NCI-H524 (cell line): ENCODE data around the gene OGFOD1.

Experiments used
- DNase-seq, 2 experiments: peaks; one replicate each; lab custom pipeline; 2025; lab: John Stamatoyannopoulos, UW

The OGFOD1 gene

GRCh38 chr16:56450986-56451752 lies at the start of gene OGFOD1, which contains the start of gene NUDT21:
TSS of gene OGFOD1 (plus strand) at chr16:56451554. CDS start at chr16:56451613, 59 bp downstream.
TSS of gene NUDT21 (minus strand) at chr16:56451332. CDS start at chr16:56451202, 130 bp downstream.
- peak; percentile 97 to 99 for DNase-seq

GRCh38 chr16:56405977-56406672 lies 45.2 kb upstream of the OGFOD1 start:
- no peak for DNase-seq

- DNase-seq, result no peak
These were observed 42.8 kb upstream of the OGFOD1 start for GRCh38 chr16:56408379-56409098.

- DNase-seq, result no peak
These were observed 42.2 kb upstream of the OGFOD1 start for GRCh38 chr16:56409195-56409594.

- no peak for DNase-seq
These were observed 40.2 kb upstream of the OGFOD1 start for GRCh38 chr16:56411123-56411522.

- DNase-seq, result no peak
These were observed 39.7 kb upstream of the OGFOD1 start for GRCh38 chr16:56411624-56412023.

GRCh38 chr16:56413381-56413780 lies 38.0 kb upstream of the OGFOD1 start:
- no peak for DNase-seq

- DNase-seq, result no peak
These were observed 37.0 kb upstream of the OGFOD1 start for GRCh38 chr16:56414366-56414765.

GRCh38 chr16:56415875-56416274 lies 35.5 kb upstream of the OGFOD1 start:
- no peak for DNase-seq

- no peak for DNase-seq
These were observed 34.2 kb upstream of the OGFOD1 start for GRCh38 chr16:56417138-56417537.

- no peak for DNase-seq
These were observed 31.4 kb upstream of the OGFOD1 start for GRCh38 chr16:56419740-56420548.

- DNase-seq, result no peak
These were observed 30.7 kb upstream of the OGFOD1 start for GRCh38 chr16:56420613-56421012.

GRCh38 chr16:56421313-56421712 lies 30.0 kb upstream of the OGFOD1 start:
- no peak for DNase-seq

GRCh38 chr16:56421976-56422669 lies 29.2 kb upstream of the OGFOD1 start:
- DNase-seq, result no peak

GRCh38 chr16:56422896-56423441 lies 28.4 kb upstream of the OGFOD1 start:
- DNase-seq, result no peak

GRCh38 chr16:56423584-56424403 lies 27.6 kb upstream of the OGFOD1 start:
- DNase-seq, result no peak

- peak in 1 of 2 experiments; percentile 36 for DNase-seq
These were observed 27.0 kb upstream of the OGFOD1 start for GRCh38 chr16:56424404-56424764.

- DNase-seq, result peak in 1 of 2 experiments; percentile 58
These were observed 26.4 kb upstream of the OGFOD1 start for GRCh38 chr16:56424791-56425438.

GRCh38 chr16:56425439-56425832 lies 25.9 kb upstream of the OGFOD1 start, which contains the start of gene AMFR:
TSS of gene AMFR (minus strand) at chr16:56425545. CDS start at chr16:56425327, 218 bp downstream.
- peak; percentile 34 to 74 for DNase-seq
